ENCODE measurements around the gene PDE4B. TPM values are rescaled to one million over a fixed set of nuclear protein-coding genes. Genes with fewer than 3 reads are reported as not detected.
"Not testable (repeated sequence)": the region's sequence is repeated elsewhere in the genome, so short reads cannot be mapped to it uniquely, and the experiment has no call there.

PDE4B gene
- total and polyA plus RNA-seq, 7 donors = 1.6 to 17.2 (median 10.7) TPM

DNA sequence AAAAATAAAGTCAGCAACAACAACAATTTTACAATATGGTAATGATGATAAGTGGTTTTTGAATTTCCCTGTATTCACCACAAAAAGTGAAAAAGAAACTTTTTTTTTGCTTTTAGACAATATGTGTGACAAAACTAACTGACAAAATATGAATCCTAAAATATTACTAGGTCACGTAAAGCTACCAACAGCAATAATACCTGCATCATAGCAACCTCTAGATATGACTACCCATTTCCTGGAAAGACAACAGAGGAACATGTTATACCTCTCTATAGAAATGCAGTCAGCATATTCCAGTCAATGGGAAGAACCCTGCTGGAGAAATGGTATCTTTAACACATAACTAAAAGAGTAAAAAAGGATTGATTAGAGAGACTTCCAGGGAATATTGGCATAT is 73.7 kb downstream of the PDE4B start:
- no peak overlapping the region for H3K4me3 ChIP-seq
- no peaks in the 10 kb centered on the region for H3K4me1 ChIP-seq
- TF ChIP-seq, protein P1, sequence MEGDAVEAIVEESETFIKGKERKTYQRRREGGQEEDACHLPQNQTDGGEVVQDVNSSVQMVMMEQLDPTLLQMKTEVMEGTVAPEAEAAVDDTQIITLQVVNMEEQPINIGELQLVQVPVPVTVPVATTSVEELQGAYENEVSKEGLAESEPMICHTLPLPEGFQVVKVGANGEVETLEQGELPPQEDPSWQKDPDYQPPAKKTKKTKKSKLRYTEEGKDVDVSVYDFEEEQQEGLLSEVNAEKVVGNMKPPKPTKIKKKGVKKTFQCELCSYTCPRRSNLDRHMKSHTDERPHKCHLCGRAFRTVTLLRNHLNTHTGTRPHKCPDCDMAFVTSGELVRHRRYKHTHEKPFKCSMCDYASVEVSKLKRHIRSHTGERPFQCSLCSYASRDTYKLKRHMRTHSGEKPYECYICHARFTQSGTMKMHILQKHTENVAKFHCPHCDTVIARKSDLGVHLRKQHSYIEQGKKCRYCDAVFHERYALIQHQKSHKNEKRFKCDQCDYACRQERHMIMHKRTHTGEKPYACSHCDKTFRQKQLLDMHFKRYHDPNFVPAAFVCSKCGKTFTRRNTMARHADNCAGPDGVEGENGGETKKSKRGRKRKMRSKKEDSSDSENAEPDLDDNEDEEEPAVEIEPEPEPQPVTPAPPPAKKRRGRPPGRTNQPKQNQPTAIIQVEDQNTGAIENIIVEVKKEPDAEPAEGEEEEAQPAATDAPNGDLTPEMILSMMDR (IDR thresholded peaks at IDR 0.05) = no peak
- 83 to 89% methylated on average over 1 of the region's 1 CpG for WGBS, 2 donors
- H3K36me3 ChIP-seq = no peaks in the 10 kb centered on the region
- no peak overlapping the region for H3K27ac ChIP-seq
- peaks cover 0 to 2% (median 0%) of the 10 kb centered on the region in 4 donors for H3K9me3 ChIP-seq
- intact Hi-C loops (cut with DNase I) = no loop called here
- no peaks in the 10 kb centered on the region for H3K27me3 ChIP-seq
- DNase-seq = no peak

DNA sequence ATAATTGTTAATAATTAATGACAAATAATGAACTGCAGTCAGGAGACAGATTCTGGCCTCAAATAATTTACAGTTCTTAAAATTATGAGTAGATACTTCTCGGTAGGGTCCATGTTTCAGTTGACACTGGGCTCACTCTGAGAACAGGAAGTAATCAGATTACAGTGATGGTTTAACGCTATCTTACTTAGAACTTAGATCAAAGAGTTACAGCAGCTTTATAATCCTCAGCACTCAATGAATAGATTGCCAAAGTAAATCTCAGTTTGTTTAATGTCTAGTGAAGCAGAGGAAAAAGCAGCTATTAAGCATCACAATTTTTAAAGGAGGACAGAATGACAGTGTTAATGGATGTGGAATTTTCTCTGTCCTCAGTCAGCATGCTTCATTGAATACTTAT is 79.6 kb downstream of the PDE4B start:
- WGBS, 2 donors = 9 to 47% methylated on average over 2 of the region's 2 CpGs
- intact Hi-C loops (cut with DNase I) = no loop called here
- Histone ChIP-seq H3K4me1 (no peaks in the 10 kb centered on the region), H3K36me3 (no peaks in the 10 kb centered on the region), H3K9me3 (no peaks in the 10 kb centered on the region), H3K27me3 (no peaks in the 10 kb centered on the region), H3K4me3 (no peak overlapping the region), H3K27ac (no peak overlapping the region)
- no peak for DNase-seq
- TF ChIP-seq POLR2A (IDR thresholded peaks at IDR 0.05) = no peak
- TF ChIP-seq POLR2AphosphoS5 (IDR thresholded peaks at IDR 0.05) = no peak
- TF ChIP-seq, protein P1 (IDR thresholded peaks at IDR 0.05) = no peak
- no peak for TF ChIP-seq EP300 (IDR thresholded peaks at IDR 0.05)

DNA sequence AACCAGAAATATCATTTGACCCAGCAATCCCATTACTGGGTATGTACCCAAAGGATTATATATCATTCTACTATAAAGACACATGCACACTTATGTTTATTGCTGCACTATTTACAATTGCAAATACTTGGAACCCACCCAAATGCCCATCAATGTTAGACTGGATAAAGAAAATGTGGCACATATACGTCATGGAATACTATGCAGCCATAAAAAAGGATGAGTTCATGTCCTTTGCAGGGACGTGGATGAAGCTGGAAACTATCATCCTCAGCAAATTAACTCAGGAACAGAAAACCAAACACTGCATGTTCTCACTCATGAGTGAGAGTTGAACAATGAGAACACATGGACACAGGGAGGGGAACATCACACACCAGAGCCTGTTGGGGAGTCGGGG is 85.6 kb downstream of the PDE4B start:
- intact Hi-C loops (cut with DNase I); H3K4me1 ChIP-seq; H3K36me3 ChIP-seq; DNase-seq; H3K27ac ChIP-seq; H3K27me3 ChIP-seq; H3K4me3 ChIP-seq; H3K9me3 ChIP-seq: not testable (repeated sequence)
- 80 to 83% methylated on average over 3 of the region's 3 CpGs for WGBS, 2 donors

- H3K4me1 ChIP-seq = no peaks in the 10 kb centered on the region
- TF ChIP-seq POLR2AphosphoS5 (IDR thresholded peaks at IDR 0.05) (no peak), POLR2A (IDR thresholded peaks at IDR 0.05) (no peak), EP300 (IDR thresholded peaks at IDR 0.05) (no peak)
- TF ChIP-seq, protein P1 (IDR thresholded peaks at IDR 0.05) = no peak
- no peak overlapping the region for H3K4me3 ChIP-seq
- WGBS, 2 donors = 17 to 63% methylated on average over 4 of the region's 4 CpGs
- no peaks in the 10 kb centered on the region for H3K36me3 ChIP-seq
- DNase-seq = no peak
- H3K27me3 ChIP-seq = no peaks in the 10 kb centered on the region
- intact Hi-C loops (cut with DNase I) = no loop called here
- no peak overlapping the region for H3K27ac ChIP-seq
- peaks cover 0 to 4% (median 0%) of the 10 kb centered on the region in 4 donors for H3K9me3 ChIP-seq
Observed at GRCh38 chr1:65880611-65881010, 87.9 kb downstream of the PDE4B start.

- Histone ChIP-seq H3K27ac (no peak overlapping the region), H3K27me3 (no peaks in the 10 kb centered on the region), H3K4me3 (no peak overlapping the region), H3K9me3 (peaks cover 0 to 4% (median 0%) of the 10 kb centered on the region in 4 donors), H3K4me1 (no peaks in the 10 kb centered on the region), H3K36me3 (no peaks in the 10 kb centered on the region)
- intact Hi-C loops (cut with DNase I) = no loop called here
- DNase-seq = no peak
- WGBS, 2 donors = 67 to 71% methylated on average over 2 of the region's 2 CpGs
- TF ChIP-seq, protein P1 (IDR thresholded peaks at IDR 0.05) = no peak
- TF ChIP-seq POLR2AphosphoS5 (IDR thresholded peaks at IDR 0.05) (no peak), EP300 (IDR thresholded peaks at IDR 0.05) (no peak), POLR2A (IDR thresholded peaks at IDR 0.05) (no peak)
Observed at GRCh38 chr1:65881067-65881594, 88.4 kb downstream of the PDE4B start.

Data from sigmoid colon (tissue), 7 donors.